ENCODE results near the gene TSNAXIP1. TPM values are rescaled to one million over a fixed set of nuclear protein-coding genes. Genes with fewer than 3 reads are reported as not detected.

Gene TSNAXIP1
- polyA plus RNA-seq, 3 donors = 0.23 TPM; not detected in 2

DNA sequence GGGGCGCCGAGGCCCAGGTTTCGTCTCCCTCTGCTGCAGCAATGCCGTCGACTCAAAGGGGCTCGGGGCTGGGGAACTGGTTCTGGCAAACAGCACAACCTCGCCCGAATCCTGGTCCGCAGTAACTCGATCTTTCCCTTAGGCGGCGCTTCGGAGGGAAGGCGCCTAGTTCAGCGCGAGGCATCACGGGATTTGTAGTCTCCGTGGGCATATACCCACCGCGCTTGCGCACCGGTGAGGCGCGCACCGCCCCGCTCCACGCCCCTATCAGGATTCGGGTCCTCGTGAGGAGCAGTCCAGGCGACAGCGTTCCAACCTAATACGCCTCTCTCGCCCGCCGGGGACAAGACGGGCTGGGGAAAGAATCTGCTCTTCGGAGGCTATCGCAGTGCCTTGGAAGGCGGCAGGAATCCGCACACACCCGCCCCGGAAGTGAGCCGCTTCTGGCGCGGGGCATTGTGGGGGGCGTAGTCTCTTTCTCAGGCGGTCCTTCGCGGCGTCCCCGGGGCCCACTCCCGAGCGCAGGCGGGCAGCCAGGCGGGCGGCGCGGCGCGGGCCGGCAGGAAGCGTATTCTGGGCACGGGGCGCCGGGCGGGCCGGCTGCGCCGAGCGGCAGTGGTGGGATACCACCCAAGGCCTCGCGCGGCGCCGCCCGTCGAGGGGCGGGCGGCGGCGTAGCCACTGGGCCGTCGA lies 35.3 kb downstream of the TSNAXIP1 start, which contains the start of gene THAP11:
Gene THAP11 (plus strand): TSS at position 505 of the 693 bp plus-strand sequence. CDS start 235 bp downstream, outside the sequence.
- Mint-ChIP-seq H3K27ac (peak within 1 kb of the TSS; percentile 89 to 99 (median 96)), H3K9me3 (peaks cover 0 to 3% (median 0%) of the 10 kb centered on the region in 7 donors), H3K4me3 (peak within 1 kb of the TSS; percentile 94 to 96), H3K4me1 (peaks cover 39% of the 10 kb centered on the region), H3K27me3 (ENCODE audit: low read depth in 3 of 3) (peaks cover 1 to 2% (median 1%) of the 10 kb centered on the region in 3 donors), H3K36me3 (peaks cover 4 to 5% of the 10 kb centered on the region in 2 donors)
- WGBS (ENCODE audit: insufficient coverage) = under 1% methylated on average over 83 of the region's 83 CpGs
- peaks cover 35% of the 10 kb centered on the region for H3K79me2 ChIP-seq (ENCODE audit: insufficient read depth, low read length)
- H3K9me3 ChIP-seq (replicated peaks in 1 of 2; ENCODE audit: control insufficient read depth in 1 of 2, insufficient read depth in 1 of 2, low read length in 2 of 2) = no peaks in the 10 kb centered on the region
- peaks cover 27% of the 10 kb centered on the region for H4K20me1 ChIP-seq (ENCODE audit: insufficient read depth, low read length)
- peak within 1 kb of the TSS; percentile 66 for H3K9ac ChIP-seq (ENCODE audit: insufficient read depth, low read length, poor library complexity, severe bottlenecking)
- H3K36me3 ChIP-seq (replicated peaks in 1 of 2; ENCODE audit: control insufficient read depth in 1 of 2, insufficient read depth in 2 of 2, low read length in 2 of 2) = no peaks in the 10 kb centered on the region
- H3K27ac ChIP-seq (ENCODE audit: low read depth in 1 of 2, low read length in 2 of 2) = peak within 1 kb of the TSS; percentile 85 to 91
- H3K4me3 ChIP-seq (replicated peaks in 1 of 3; ENCODE audit: low read depth in 2 of 3, low read length in 3 of 3) = peak within 1 kb of the TSS; percentile 71 to 87 (median 85)
- DNase-seq = peak; percentile 91 to 94 (median 91)
- intact Hi-C loops (cut with micrococcal nuclease) = loop anchor here (2.0 to 10.0 kb wide), 2 partner anchors 31 to 177 kb away; partner anchors contain the start of genes ACD (in 1 of the 2), C16orf86 (in 1 of the 2), EDC4 (in 1 of the 2) and ENKD1 (in 1 of the 2)
- H2AFZ ChIP-seq (ENCODE audit: insufficient read depth, low read depth, low read length, poor library complexity, severe bottlenecking) = peak within 1 kb of the TSS; percentile 91
- H3K4me2 ChIP-seq (replicated peaks; ENCODE audit: extremely low read depth, low read length, poor library complexity, severe bottlenecking) = peak within 1 kb of the TSS; percentile 98
- peaks cover 40 to 47% of the 10 kb centered on the region in 2 donors for H3K4me1 ChIP-seq (ENCODE audit: control insufficient read depth in 1 of 2, insufficient read depth in 2 of 2, low read length in 2 of 2)
- H3K27me3 ChIP-seq (ENCODE audit: control insufficient read depth in 2 of 2, insufficient read depth in 2 of 2, low read length in 2 of 2) = no peaks in the 10 kb centered on the region
- TF ChIP-seq, protein P1, sequence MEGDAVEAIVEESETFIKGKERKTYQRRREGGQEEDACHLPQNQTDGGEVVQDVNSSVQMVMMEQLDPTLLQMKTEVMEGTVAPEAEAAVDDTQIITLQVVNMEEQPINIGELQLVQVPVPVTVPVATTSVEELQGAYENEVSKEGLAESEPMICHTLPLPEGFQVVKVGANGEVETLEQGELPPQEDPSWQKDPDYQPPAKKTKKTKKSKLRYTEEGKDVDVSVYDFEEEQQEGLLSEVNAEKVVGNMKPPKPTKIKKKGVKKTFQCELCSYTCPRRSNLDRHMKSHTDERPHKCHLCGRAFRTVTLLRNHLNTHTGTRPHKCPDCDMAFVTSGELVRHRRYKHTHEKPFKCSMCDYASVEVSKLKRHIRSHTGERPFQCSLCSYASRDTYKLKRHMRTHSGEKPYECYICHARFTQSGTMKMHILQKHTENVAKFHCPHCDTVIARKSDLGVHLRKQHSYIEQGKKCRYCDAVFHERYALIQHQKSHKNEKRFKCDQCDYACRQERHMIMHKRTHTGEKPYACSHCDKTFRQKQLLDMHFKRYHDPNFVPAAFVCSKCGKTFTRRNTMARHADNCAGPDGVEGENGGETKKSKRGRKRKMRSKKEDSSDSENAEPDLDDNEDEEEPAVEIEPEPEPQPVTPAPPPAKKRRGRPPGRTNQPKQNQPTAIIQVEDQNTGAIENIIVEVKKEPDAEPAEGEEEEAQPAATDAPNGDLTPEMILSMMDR (IDR thresholded peaks at IDR 0.05) = peak; percentile 83

DNA sequence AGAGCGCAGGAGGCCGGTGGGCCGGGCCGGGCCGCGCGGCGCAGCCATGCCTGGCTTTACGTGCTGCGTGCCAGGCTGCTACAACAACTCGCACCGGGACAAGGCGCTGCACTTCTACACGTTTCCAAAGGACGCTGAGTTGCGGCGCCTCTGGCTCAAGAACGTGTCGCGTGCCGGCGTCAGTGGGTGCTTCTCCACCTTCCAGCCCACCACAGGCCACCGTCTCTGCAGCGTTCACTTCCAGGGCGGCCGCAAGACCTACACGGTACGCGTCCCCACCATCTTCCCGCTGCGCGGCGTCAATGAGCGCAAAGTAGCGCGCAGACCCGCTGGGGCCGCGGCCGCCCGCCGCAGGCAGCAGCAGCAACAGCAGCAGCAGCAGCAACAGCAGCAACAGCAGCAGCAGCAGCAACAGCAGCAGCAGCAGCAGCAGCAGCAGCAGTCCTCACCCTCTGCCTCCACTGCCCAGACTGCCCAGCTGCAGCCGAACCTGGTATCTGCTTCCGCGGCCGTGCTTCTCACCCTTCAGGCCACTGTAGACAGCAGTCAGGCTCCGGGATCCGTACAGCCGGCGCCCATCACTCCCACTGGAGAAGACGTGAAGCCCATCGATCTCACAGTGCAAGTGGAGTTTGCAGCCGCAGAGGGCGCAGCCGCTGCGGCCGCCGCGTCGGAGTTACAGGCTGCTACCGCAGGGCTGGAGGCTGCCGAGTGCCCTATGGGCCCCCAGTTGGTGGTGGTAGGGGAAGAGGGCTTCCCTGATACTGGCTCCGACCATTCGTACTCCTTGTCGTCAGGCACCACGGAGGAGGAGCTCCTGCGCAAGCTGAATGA lies 36.0 kb downstream of the TSNAXIP1 start:
- H3K36me3 ChIP-seq (replicated peaks in 1 of 2; ENCODE audit: control insufficient read depth in 1 of 2, insufficient read depth in 2 of 2, low read length in 2 of 2) = no peaks in the 10 kb centered on the region
- Mint-ChIP-seq H3K27ac (peak overlapping the region; percentile 60 to 93 (median 87)), H3K4me3 (peak overlapping the region; percentile 94 to 96), H3K4me1 (peaks cover 43% of the 10 kb centered on the region), H3K9me3 (peaks cover 0 to 3% (median 0%) of the 10 kb centered on the region in 7 donors), H3K36me3 (peaks cover 4 to 5% of the 10 kb centered on the region in 2 donors), H3K27me3 (ENCODE audit: low read depth in 3 of 3) (peaks cover 0 to 2% (median 1%) of the 10 kb centered on the region in 3 donors)
- intact Hi-C loops (cut with micrococcal nuclease) = loop anchor here (2.0 to 10.0 kb wide), 2 partner anchors 30 to 178 kb away; partner anchors contain the start of genes ACD (in 1 of the 2), C16orf86 (in 1 of the 2), EDC4 (in 1 of the 2) and ENKD1 (in 1 of the 2)
- H3K4me2 ChIP-seq (replicated peaks; ENCODE audit: extremely low read depth, low read length, poor library complexity, severe bottlenecking) = peak overlapping the region; percentile 98
- H3K27ac ChIP-seq (ENCODE audit: low read depth in 1 of 2, low read length in 2 of 2) = peak overlapping the region; percentile 37 to 85
- peaks cover 43% of the 10 kb centered on the region for H3K79me2 ChIP-seq (ENCODE audit: insufficient read depth, low read length)
- no peaks in the 10 kb centered on the region for H3K9me3 ChIP-seq (replicated peaks in 1 of 2; ENCODE audit: control insufficient read depth in 1 of 2, insufficient read depth in 1 of 2, low read length in 2 of 2)
- peak overlapping the region; percentile 91 for H2AFZ ChIP-seq (ENCODE audit: insufficient read depth, low read depth, low read length, poor library complexity, severe bottlenecking)
- peaks cover 32% of the 10 kb centered on the region for H4K20me1 ChIP-seq (ENCODE audit: insufficient read depth, low read length)
- no peaks in the 10 kb centered on the region for H3K27me3 ChIP-seq (ENCODE audit: control insufficient read depth in 2 of 2, insufficient read depth in 2 of 2, low read length in 2 of 2)
- peak overlapping the region; percentile 51 to 85 (median 66) for H3K4me3 ChIP-seq (replicated peaks in 1 of 3; ENCODE audit: low read depth in 2 of 3, low read length in 3 of 3)
- TF ChIP-seq, protein P1 (IDR thresholded peaks at IDR 0.05) = peak; percentile 11
- peaks cover 45 to 53% of the 10 kb centered on the region in 2 donors for H3K4me1 ChIP-seq (ENCODE audit: control insufficient read depth in 1 of 2, insufficient read depth in 2 of 2, low read length in 2 of 2)
- peak; percentile 37 to 51 (median 37) for DNase-seq
- WGBS (ENCODE audit: insufficient coverage) = under 1% methylated on average over 67 of the region's 67 CpGs
- H3K9ac ChIP-seq (ENCODE audit: insufficient read depth, low read length, poor library complexity, severe bottlenecking) = peak overlapping the region; percentile 66

Measured in CD14-positive monocyte (primary cell).